MM.1S (cell line): ENCODE measurements around the gene MEX3C.

Experiments
- DNase-seq: peaks from one replicate; pipeline ENCODE4 v3.0.0-alpha.2; 2015
- H2AFZ ChIP-seq: fragments of 300-600 bp; sonication (generic); 2 replicates; pipeline ENCODE4 v1.6.0; 2016; ENCODE audit warnings: antibody characterized with exemption, low read length
- H3F3A ChIP-seq: fragments of 300-600 bp; sonication (generic); 2 replicates; pipeline ENCODE4 v1.6.1; 2016; ENCODE audit warnings: mild to moderate bottlenecking, antibody characterized with exemption, low read length, moderate library complexity, mixed read lengths; ENCODE audit not compliant: insufficient read depth
- H3K27ac ChIP-seq: fragments of 300-600 bp; sonication (generic); 2 replicates; pipeline ENCODE4 v1.5.1; 2016; ENCODE audit warnings: mild to moderate bottlenecking, low read length
- H3K27me3 ChIP-seq: fragments of 300-600 bp; sonication (generic); replicated peaks from 2 replicates; pipeline ENCODE4 v1.6.0; 2016; ENCODE audit warnings: low read length; ENCODE audit not compliant: insufficient read depth
- H3K36me3 ChIP-seq: fragments of 300-600 bp; sonication (generic); replicated peaks from 2 replicates; pipeline ENCODE4 v1.6.1; 2016; ENCODE audit warnings: mild to moderate bottlenecking, low read length, mixed read lengths; ENCODE audit not compliant: insufficient read depth
- H3K4me1 ChIP-seq: fragments of 300-600 bp; sonication (generic); 2 replicates; pipeline ENCODE4 v1.6.1; 2016; ENCODE audit warnings: low read length, mixed read lengths
- H3K4me2 ChIP-seq: fragments of 300-600 bp; sonication (generic); 2 replicates; pipeline ENCODE4 v1.6.0; 2016; ENCODE audit warnings: low read depth, low read length
- H3K4me3 ChIP-seq: fragments of 300-600 bp; sonication (generic); 2 replicates; pipeline ENCODE4 v1.5.1; 2016; ENCODE audit warnings: low read length, mixed read lengths
- H3K79me2 ChIP-seq: fragments of 300-600 bp; sonication (generic); 2 replicates; pipeline ENCODE4 v1.6.1; 2016; ENCODE audit warnings: mixed run types, low read length, mixed read lengths
- H3K9ac ChIP-seq: fragments of 300-600 bp; sonication (generic); 2 replicates; pipeline ENCODE4 v1.6.1; 2016; ENCODE audit warnings: low read length, mixed read lengths
- H3K9me2 ChIP-seq: fragments of 300-600 bp; sonication (generic); replicated peaks from 2 replicates; pipeline ENCODE4 v1.6.1; 2016; ENCODE audit warnings: mild to moderate bottlenecking, low read length, mixed read lengths; ENCODE audit not compliant: insufficient read depth
- H3K9me3 ChIP-seq: fragments of 300-600 bp; sonication (generic); replicated peaks from 2 replicates; pipeline ENCODE4 v1.6.1; 2016; ENCODE audit warnings: mild to moderate bottlenecking, low read length, mixed read lengths; ENCODE audit not compliant: insufficient read depth
- H4K20me1 ChIP-seq: fragments of 300-600 bp; sonication (generic); 2 replicates; pipeline ENCODE4 v1.6.1; 2016; ENCODE audit warnings: mild to moderate bottlenecking, low read length, moderate library complexity, mixed read lengths; ENCODE audit not compliant: insufficient read depth
- CTCF ChIP-seq: fragments of 300-600 bp; sonication (generic); IDR thresholded peaks from 2 replicates; pipeline ENCODE4 v1.5.1; 2016; ENCODE audit warnings: antibody characterized with exemption, low read length, mixed read lengths
- EZH2 ChIP-seq: fragments of 300-600 bp; sonication (generic); optimal IDR thresholded peaks from 2 replicates; pipeline ENCODE3; 2017; ENCODE audit warnings: low read depth, mild to moderate bottlenecking, antibody characterized with exemption, low read length, mixed read lengths
- EZH2phosphoT487 ChIP-seq: fragments of 300-600 bp; sonication (generic); IDR thresholded peaks from 2 replicates; pipeline ENCODE4 v1.6.1; 2018; ENCODE audit warnings: antibody characterized with exemption, low read length

The MEX3C gene

GRCh38 chr18:51182824-51183223 lies 14.7 kb downstream of the MEX3C start:
- H2AFZ ChIP-seq: no peak overlapping the region
- H3K27ac ChIP-seq: no peak overlapping the region
- no peak overlapping the region for H3K9ac ChIP-seq
- no peak for DNase-seq
- peaks cover 100% of the 10 kb centered on the region for H3K79me2 ChIP-seq
- H3K9me2 ChIP-seq: no peaks in the 10 kb centered on the region
- H4K20me1 ChIP-seq: peaks cover 27% of the 10 kb centered on the region
- H3K9me3 ChIP-seq: no peaks in the 10 kb centered on the region
- H3K36me3 ChIP-seq: peaks cover 8% of the 10 kb centered on the region; the same call in 1 of the 2 replicates
- H3K4me1 ChIP-seq: peaks cover 24% of the 10 kb centered on the region
- no peak overlapping the region for H3K4me3 ChIP-seq
- no peaks in the 10 kb centered on the region for H3K27me3 ChIP-seq
- TF ChIP-seq CTCF (no peak), EZH2phosphoT487 (no peak), EZH2 (no peak)
- 0 out of 2 replicates have a peak, but pooled peaks cover 3% of the 10 kb centered on the region for H3F3A ChIP-seq
- H3K4me2 ChIP-seq: no peak overlapping the region

- no peak overlapping the region for H3K9ac ChIP-seq
- H3K27ac ChIP-seq: peak overlapping the region; percentile 48; the same call in 1 of the 2 replicates
- no peaks in the 10 kb centered on the region for H4K20me1 ChIP-seq
- no peak overlapping the region for H2AFZ ChIP-seq
- peaks cover 10% of the 10 kb centered on the region for H3K36me3 ChIP-seq
- H3K79me2 ChIP-seq: peaks cover 82% of the 10 kb centered on the region
- TF ChIP-seq EZH2 (no peak), EZH2phosphoT487 (no peak), CTCF (no peak)
- H3K9me3 ChIP-seq: no peaks in the 10 kb centered on the region
- DNase-seq: no peak
- 0 out of 2 replicates have a peak overlapping the region, but pooled peaks have one; percentile 5 for H3K4me2 ChIP-seq
- no peak overlapping the region for H3K4me3 ChIP-seq
- peaks cover 46% of the 10 kb centered on the region for H3K4me1 ChIP-seq
- no peaks in the 10 kb centered on the region for H3K9me2 ChIP-seq
- H3F3A ChIP-seq: peaks cover 39% of the 10 kb centered on the region
- H3K27me3 ChIP-seq: no peaks in the 10 kb centered on the region
These were observed 25.7 kb downstream of the MEX3C start for GRCh38 chr18:51171625-51172259.

- H4K20me1 ChIP-seq: no peaks in the 10 kb centered on the region
- no peak overlapping the region for H3K4me2 ChIP-seq
- no peaks in the 10 kb centered on the region for H3K9me3 ChIP-seq
- H3K27ac ChIP-seq: peak overlapping the region; percentile 48; the same call in 1 of the 2 replicates
- H3K27me3 ChIP-seq: no peaks in the 10 kb centered on the region
- no peaks in the 10 kb centered on the region for H3K9me2 ChIP-seq
- no peak overlapping the region for H2AFZ ChIP-seq
- H3K4me3 ChIP-seq: no peak overlapping the region
- peaks cover 46% of the 10 kb centered on the region for H3K4me1 ChIP-seq
- peaks cover 39% of the 10 kb centered on the region for H3F3A ChIP-seq
- no peak overlapping the region for H3K9ac ChIP-seq
- TF ChIP-seq CTCF (no peak), EZH2 (no peak), EZH2phosphoT487 (no peak)
- H3K36me3 ChIP-seq: peaks cover 5% of the 10 kb centered on the region; the same call in 1 of the 2 replicates
- DNase-seq: no peak
- H3K79me2 ChIP-seq: peaks cover 76% of the 10 kb centered on the region
These were observed 26.3 kb downstream of the MEX3C start for GRCh38 chr18:51171223-51171622.
